HepG2 (cell line): ENCODE measurements around the gene TMEM158.

Experiments
- E2F5 ChIP-seq: sonication (generic); formaldehyde crosslinking; conservative IDR thresholded peaks from 2 replicates; pipeline ENCODE4 v1.4.0; 2020; ENCODE audit warnings: missing genetic modification reagents
- EP300 ChIP-seq, 3 experiments: sonication (generic) in 1 of 3; formaldehyde crosslinking in 1 of 3; IDR thresholded peaks; 2 replicates each; pipeline versions ENCODE4 v1.5.1 to v1.6.1; 2011 to 2020; ENCODE audit warnings: low read depth in 2 of 3, low read length in 2 of 3, borderline replicate concordance in 1 of 3, improper control_type of control experiment in 1 of 3, mild to moderate bottlenecking in 1 of 3, missing genetic modification reagents in 1 of 3, moderate library complexity in 1 of 3
- SETDB1 ChIP-seq: sonication (generic); formaldehyde crosslinking; IDR thresholded peaks from 2 replicates; pipeline ENCODE4 v1.5.1; 2020; ENCODE audit warnings: missing genetic modification reagents, mild to moderate bottlenecking, borderline replicate concordance
- ZNF180 ChIP-seq: sonication (generic); formaldehyde crosslinking; IDR thresholded peaks from 2 replicates; pipeline ENCODE4 v1.4.0; 2020; ENCODE audit warnings: low read depth, missing genetic modification reagents, borderline replicate concordance
- ZNF292 ChIP-seq: sonication (generic); formaldehyde crosslinking; IDR thresholded peaks from 2 replicates; pipeline ENCODE4 v1.8.1; 2022; ENCODE audit warnings: mild to moderate bottlenecking, low read depth, missing genetic modification reagents, borderline replicate concordance
- TF ChIP-seq, protein P1 (sequence below): IDR thresholded peaks from 2 replicates; pipeline ENCODE4 v1.6.1; 2016; ENCODE audit warnings: mild to moderate bottlenecking, missing biosample characterization, missing genetic modification reagents

GRCh38 chr3:45253316-45253715, 27.2 kb upstream of the TMEM158 start:
- no peak for TF ChIP-seq EP300 (IDR thresholded peaks at IDR 0.05; ENCODE audit: low read depth in 2 of 2, low read length in 2 of 2)
- no peak for TF ChIP-seq EP300 (CRISPR knock-in tag; IDR thresholded peaks at IDR 0.05; ENCODE audit: borderline replicate concordance)
- no peak for TF ChIP-seq SETDB1 (CRISPR knock-in tag)
- TF ChIP-seq ZNF292 (CRISPR knock-in tag): no peak
- no peak for TF ChIP-seq E2F5 (CRISPR knock-in tag)
- TF ChIP-seq, protein P1, sequence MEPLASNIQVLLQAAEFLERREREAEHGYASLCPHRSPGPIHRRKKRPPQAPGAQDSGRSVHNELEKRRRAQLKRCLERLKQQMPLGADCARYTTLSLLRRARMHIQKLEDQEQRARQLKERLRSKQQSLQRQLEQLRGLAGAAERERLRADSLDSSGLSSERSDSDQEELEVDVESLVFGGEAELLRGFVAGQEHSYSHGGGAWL (CRISPR knock-in tag): no peak
- no peak for TF ChIP-seq ZNF180
